GM21423 (cell line): Measurements from ENCODE around the gene SOWAHB.

Experiments
- ATAC-seq: cut with Tn5 transposase; IDR thresholded peaks from one replicate; pipeline ENCODE4 v1.9.1; 2021; ENCODE audit warnings: mild to moderate bottlenecking, moderate library complexity; ENCODE audit not compliant: unreplicated experiment

SOWAHB gene

GRCh38 chr4:76856243-76857073 lies 41.5 kb downstream of the SOWAHB start:
- ATAC-seq, result no peak

DNA sequence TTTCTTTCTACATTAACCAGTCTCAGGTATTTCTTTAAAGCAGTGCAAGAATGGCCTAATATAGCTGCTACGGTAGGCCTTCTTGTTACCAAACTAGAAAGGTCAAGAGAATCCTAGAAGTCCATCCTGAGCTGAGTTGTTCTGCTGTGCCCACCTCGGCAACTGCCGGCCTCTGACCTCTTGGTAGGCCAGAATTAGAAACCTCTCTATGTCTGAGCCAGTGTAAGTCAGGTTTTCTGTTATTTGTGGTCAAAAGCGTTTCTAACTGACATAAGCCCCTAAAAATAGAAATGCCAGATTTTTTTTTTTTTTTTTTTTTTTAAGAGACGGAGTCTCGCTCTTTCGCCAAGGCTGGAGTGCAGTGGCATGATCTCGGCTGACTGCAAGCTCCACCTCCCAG lies 43.1 kb downstream of the SOWAHB start:
- ATAC-seq, result no peak

- ATAC-seq, result no peak
These were observed 46.6 kb downstream of the SOWAHB start for GRCh38 chr4:76851375-76851774.

- no peak for ATAC-seq
These were observed 47.9 kb downstream of the SOWAHB start for GRCh38 chr4:76850010-76850441.
